Liver (tissue), 9 donors: ENCODE measurements around the gene CRADD. TPM values are rescaled to one million over a fixed set of nuclear protein-coding genes. Genes with fewer than 3 reads are reported as not detected.

Experiments used
- DNase-seq: peaks from one replicate; pipeline ENCODE4 v3.0.0-alpha.2; 2017; ENCODE audit warnings: low spot score
- H3K27ac ChIP-seq, 2 donors: one replicate each; pipeline ENCODE4 v1.7.0; 2013; ENCODE audit warnings: inconsistent platforms in 2 of 2, low read length in 2 of 2, control low read depth in 1 of 2, low read depth in 1 of 2, mild to moderate bottlenecking in 1 of 2
- H3K27me3 ChIP-seq, 4 donors: one replicate each; pipeline versions ENCODE4 v1.6.1 to v1.7.0; 2013; ENCODE audit warnings: low read length in 3 of 4, inconsistent platforms in 1 of 4, mild to moderate bottlenecking in 1 of 4, moderate library complexity in 1 of 4; ENCODE audit not compliant: control insufficient read depth in 4 of 4, insufficient read depth in 4 of 4
- H3K36me3 ChIP-seq, 4 donors: one replicate each; pipeline versions ENCODE4 v1.6.1 to v1.7.0; 2013; ENCODE audit warnings: low read length in 3 of 4, mild to moderate bottlenecking in 3 of 4, low read depth in 1 of 4, moderate library complexity in 1 of 4; ENCODE audit not compliant: control insufficient read depth in 4 of 4, insufficient read depth in 3 of 4
- H3K4me1 ChIP-seq, 4 donors: one replicate each; pipeline versions ENCODE4 v1.6.1 to v1.7.0; 2013; ENCODE audit warnings: low read length in 3 of 4, mild to moderate bottlenecking in 3 of 4, moderate library complexity in 1 of 4; ENCODE audit not compliant: control insufficient read depth in 4 of 4, insufficient read depth in 4 of 4
- H3K4me3 ChIP-seq, 3 donors: one replicate each; pipeline versions ENCODE4 v1.6.1 to v1.7.0; 2013; ENCODE audit warnings: low read length in 3 of 3, control low read depth in 1 of 3, low read depth in 1 of 3, mild to moderate bottlenecking in 1 of 3
- H3K9ac ChIP-seq, 2 donors: one replicate each; pipeline ENCODE4 v1.7.0; 2013; ENCODE audit warnings: low read length in 2 of 2, mild to moderate bottlenecking in 2 of 2, moderate library complexity in 2 of 2, control low read depth in 1 of 2, low read depth in 1 of 2
- H3K9me3 ChIP-seq, 4 donors: one replicate each; pipeline versions ENCODE4 v1.6.1 to v1.7.0; 2013; ENCODE audit warnings: low read length in 3 of 4; ENCODE audit not compliant: control insufficient read depth in 4 of 4
- ATF3 ChIP-seq: IDR thresholded peaks from 2 replicates; pipeline ENCODE4 v1.6.1; 2016; ENCODE audit warnings: antibody characterized with exemption
- CTCF ChIP-seq: fragments of 150-350 bp; IDR thresholded peaks from 2 replicates; pipeline ENCODE4 v1.5.1; 2017; ENCODE audit warnings: improper control_type of control experiment, low read depth, low read length; ENCODE audit not compliant: missing input control
- FOXA2 ChIP-seq: IDR thresholded peaks from 2 replicates; pipeline ENCODE4 v1.6.1; 2016; ENCODE audit warnings: antibody characterized with exemption
- GABPA ChIP-seq, 2 donors: IDR thresholded peaks in 1 of 2; conservative IDR thresholded peaks in 1 of 2; 2 replicates each; pipeline ENCODE4 v1.6.1; 2016; ENCODE audit warnings: antibody characterized with exemption in 2 of 2, mild to moderate bottlenecking in 1 of 2, moderate library complexity in 1 of 2
- HNF4A ChIP-seq, 2 donors: conservative IDR thresholded peaks; 2 replicates each; pipeline ENCODE4 v1.6.1; 2016; ENCODE audit warnings: antibody characterized with exemption in 2 of 2, mild to moderate bottlenecking in 2 of 2
- HNF4G ChIP-seq: IDR thresholded peaks from 2 replicates; pipeline ENCODE4 v1.6.1; 2016; ENCODE audit warnings: antibody characterized with exemption
- JUND ChIP-seq, 2 donors: IDR thresholded peaks; 2 replicates each; pipeline ENCODE4 v1.6.1; 2016; ENCODE audit warnings: antibody characterized with exemption in 2 of 2
- MAX ChIP-seq: IDR thresholded peaks from 2 replicates; pipeline ENCODE4 v1.6.1; 2016; ENCODE audit warnings: antibody characterized with exemption
- NR2F2 ChIP-seq: IDR thresholded peaks from 2 replicates; pipeline ENCODE4 v1.6.1; 2016; ENCODE audit warnings: antibody characterized with exemption
- RAD21 ChIP-seq, 2 donors: IDR thresholded peaks; 2 replicates each; pipeline ENCODE4 v1.6.1; 2016; ENCODE audit warnings: antibody characterized with exemption in 2 of 2, mild to moderate bottlenecking in 2 of 2
- REST ChIP-seq: IDR thresholded peaks from 2 replicates; pipeline ENCODE4 v1.6.1; 2016; ENCODE audit warnings: antibody characterized with exemption, mild to moderate bottlenecking
- RXRA ChIP-seq, 2 donors: IDR thresholded peaks; 2 replicates each; pipeline ENCODE4 v1.6.1; 2017 to 2018; ENCODE audit warnings: antibody characterized with exemption in 2 of 2, mild to moderate bottlenecking in 1 of 2
- SP1 ChIP-seq: IDR thresholded peaks from 2 replicates; pipeline ENCODE4 v1.6.1; 2018; ENCODE audit warnings: antibody characterized with exemption, mild to moderate bottlenecking
- TAF1 ChIP-seq: conservative IDR thresholded peaks from 2 replicates; pipeline ENCODE4 v1.6.1; 2016; ENCODE audit warnings: antibody characterized with exemption, mild to moderate bottlenecking
- ZBTB33 ChIP-seq: IDR thresholded peaks from 2 replicates; pipeline ENCODE4 v1.6.1; 2016; ENCODE audit warnings: antibody characterized with exemption
- WGBS: extraction: QIAGEN DNeasy Blood & Tissue Kit; methylation state at CpG from one replicate; pipeline ENCODE4 v1.1.7; 2013; 5-methylcytosine and 5-hydroxymethylcytosine counted together
- polyA plus RNA-seq, 2 donors: library from polyadenylated mRNA; stranded (reverse) in 1 of 2; unstranded in 1 of 2; fragments of 200-250 nt in 1 of 2; fragments of >200 nt in 1 of 2; fragmentation: Nextera tagmentation in 1 of 2; extraction: Ambion mirVana in 1 of 2; gene quantifications; one replicate each; pipeline versions ENCODE4 v1.2.1 to v1.2.3, GENCODE V29; 2013 to 2015
- total RNA-seq, 2 donors: library from RNA; depleted of rRNA; stranded (reverse); fragments of >200 nt; gene quantifications; one replicate each; pipeline ENCODE4 v1.2.3, GENCODE V29; 2014
- donor health status: healthy.
- donor health status: healthy.
- donor health status: healthy.
- donor health status: healthy.
- donor health status: healthy.

Gene CRADD
- total and polyA plus RNA-seq, 4 donors = 19.4 to 48.9 (median 29.6) TPM

GRCh38 chr12:93667672-93668071, 9.5 kb upstream of the CRADD start (continued):
- TF ChIP-seq ZBTB33 (no peak), JUND (IDR thresholded peaks at IDR 0.05) (no peak), HNF4A (conservative IDR thresholded peaks at IDR 0.05) (no peak), NR2F2 (no peak), RXRA (IDR thresholded peaks at IDR 0.05) (no peak), SP1 (no peak)

GRCh38 chr12:93668919-93669418, 8.2 kb upstream of the CRADD start:
- H3K27ac ChIP-seq = no peak overlapping the region
- no peaks in the 10 kb centered on the region for H3K27me3 ChIP-seq
- 69% methylated on average over 5 of the region's 5 CpGs for WGBS
- peaks cover 0 to 5% (median under 1%) of the 10 kb centered on the region in 4 donors for H3K9me3 ChIP-seq
- no peak for DNase-seq
- no peaks in the 10 kb centered on the region for H3K36me3 ChIP-seq
- no peak overlapping the region for H3K9ac ChIP-seq
- peaks cover 0 to 1% (median 0%) of the 10 kb centered on the region in 4 donors for H3K4me1 ChIP-seq
- no peak for TF ChIP-seq CTCF
- no peak for TF ChIP-seq SP1
- no peak for TF ChIP-seq HNF4A (conservative IDR thresholded peaks at IDR 0.05)
- no peak for TF ChIP-seq HNF4G
- no peak for TF ChIP-seq TAF1
- no peak for TF ChIP-seq ATF3
- TF ChIP-seq MAX = no peak
- TF ChIP-seq GABPA (IDR thresholded peaks at IDR 0.05 in 1 of 2, conservative IDR thresholded peaks at IDR 0.05 in 1 of 2) = no peak
- TF ChIP-seq JUND (IDR thresholded peaks at IDR 0.05) = no peak
- TF ChIP-seq REST = no peak
- no peak for TF ChIP-seq FOXA2
- no peak for TF ChIP-seq ZBTB33
- no peak for TF ChIP-seq RAD21 (IDR thresholded peaks at IDR 0.05)
- no peak for TF ChIP-seq RXRA (IDR thresholded peaks at IDR 0.05)
- H3K4me3 ChIP-seq = no peak overlapping the region
